ENCODE measurements around the gene EEF1G. TPM values are rescaled to one million over a fixed set of nuclear protein-coding genes. Genes with fewer than 3 reads are reported as not detected.
"Not testable (repeated sequence)": the region's sequence is repeated elsewhere in the genome, so short reads cannot be mapped to it uniquely, and the experiment has no call there.

EEF1G gene
- total RNA-seq, 4 donors from 2014 or later: 1,301 to 1,426 (median 1,363) TPM

GRCh38 chr11:62592146-62592815, 18.6 kb upstream of the EEF1G start:
- intact Hi-C loops (cut with DNase I; ENCODE audit: low total_unique reads): no loop called here

DNA sequence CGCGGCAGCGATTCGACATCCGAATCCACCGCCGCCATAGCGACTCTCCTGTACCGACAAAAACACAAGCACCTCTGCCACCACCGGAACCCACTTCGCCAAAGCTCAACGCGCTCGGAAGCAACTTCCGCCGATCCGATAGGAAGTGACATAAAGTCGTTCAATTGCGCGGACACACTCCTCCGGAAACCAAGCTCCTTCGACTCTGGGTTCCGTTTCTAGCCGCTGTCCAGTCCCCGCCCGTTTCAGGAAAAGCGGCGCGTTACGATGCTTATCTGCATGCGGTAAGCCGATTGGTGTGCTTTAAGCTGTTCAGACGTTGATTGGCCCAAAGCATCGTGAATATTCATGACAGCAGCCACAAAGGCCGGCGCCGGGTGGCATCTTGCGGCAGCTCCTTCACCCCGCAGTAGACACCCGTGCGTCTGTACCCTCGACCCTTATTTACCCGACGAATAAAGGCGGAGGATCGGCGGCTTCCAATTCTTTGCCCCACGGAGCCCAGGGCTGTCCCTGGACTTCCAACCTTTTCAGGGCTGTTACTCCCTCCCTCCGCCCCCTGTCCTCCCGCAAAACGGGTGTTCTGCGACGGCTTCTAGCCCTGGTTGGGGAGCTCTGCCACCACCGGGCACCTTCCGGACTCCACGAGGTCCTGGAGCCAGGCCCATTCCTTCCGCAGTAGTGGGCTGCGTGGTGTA, 17.9 kb upstream of the EEF1G start, which contains the start of gene TUT1:
TUT1 (minus strand) TSS at position 76 of the 698 bp plus-strand sequence; CDS start at position 38, 38 bp downstream.
- Histone ChIP-seq H3K4me3 (peak within 1 kb of the TSS; percentile 55 to 69), H3K4me1 (no peaks in the 10 kb centered on the region), H3K36me3 (no peaks in the 10 kb centered on the region), H3K27ac (peak within 1 kb of the TSS; percentile 88 to 91), H3K27me3 (no peaks in the 10 kb centered on the region), H3K9me3 (no peaks in the 10 kb centered on the region)
- intact Hi-C loops (cut with DNase I; ENCODE audit: low total_unique reads): no loop called here
- DNase-seq: peak; percentile 97
- TF ChIP-seq, protein P1, sequence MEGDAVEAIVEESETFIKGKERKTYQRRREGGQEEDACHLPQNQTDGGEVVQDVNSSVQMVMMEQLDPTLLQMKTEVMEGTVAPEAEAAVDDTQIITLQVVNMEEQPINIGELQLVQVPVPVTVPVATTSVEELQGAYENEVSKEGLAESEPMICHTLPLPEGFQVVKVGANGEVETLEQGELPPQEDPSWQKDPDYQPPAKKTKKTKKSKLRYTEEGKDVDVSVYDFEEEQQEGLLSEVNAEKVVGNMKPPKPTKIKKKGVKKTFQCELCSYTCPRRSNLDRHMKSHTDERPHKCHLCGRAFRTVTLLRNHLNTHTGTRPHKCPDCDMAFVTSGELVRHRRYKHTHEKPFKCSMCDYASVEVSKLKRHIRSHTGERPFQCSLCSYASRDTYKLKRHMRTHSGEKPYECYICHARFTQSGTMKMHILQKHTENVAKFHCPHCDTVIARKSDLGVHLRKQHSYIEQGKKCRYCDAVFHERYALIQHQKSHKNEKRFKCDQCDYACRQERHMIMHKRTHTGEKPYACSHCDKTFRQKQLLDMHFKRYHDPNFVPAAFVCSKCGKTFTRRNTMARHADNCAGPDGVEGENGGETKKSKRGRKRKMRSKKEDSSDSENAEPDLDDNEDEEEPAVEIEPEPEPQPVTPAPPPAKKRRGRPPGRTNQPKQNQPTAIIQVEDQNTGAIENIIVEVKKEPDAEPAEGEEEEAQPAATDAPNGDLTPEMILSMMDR (IDR thresholded peaks at IDR 0.05): peak in 2 of 4 experiments; percentile 32 to 35
- TF ChIP-seq POLR2A (IDR thresholded peaks at IDR 0.05): peak; percentile 82 to 90

More at GRCh38 chr11:62592146-62592815, 18.6 kb upstream of the EEF1G start:
- Histone ChIP-seq H3K4me3 (peak overlapping the region; percentile 37 to 69), H3K36me3 (no peaks in the 10 kb centered on the region), H3K27ac (peak overlapping the region; percentile 88 to 91), H3K9me3 (no peaks in the 10 kb centered on the region), H3K27me3 (no peaks in the 10 kb centered on the region), H3K4me1 (no peaks in the 10 kb centered on the region)
- TF ChIP-seq, protein P1 (IDR thresholded peaks at IDR 0.05): no peak
- TF ChIP-seq POLR2A (IDR thresholded peaks at IDR 0.05): no peak
- DNase-seq: no peak

GRCh38 chr11:62588966-62589637, 15.4 kb upstream of the EEF1G start:
- no peaks in the 10 kb centered on the region for H3K4me1 ChIP-seq
- H3K36me3 ChIP-seq: no peaks in the 10 kb centered on the region
- TF ChIP-seq, protein P1 (IDR thresholded peaks at IDR 0.05): no peak
- no peak for TF ChIP-seq POLR2A (IDR thresholded peaks at IDR 0.05)
- intact Hi-C loops (cut with DNase I; ENCODE audit: low total_unique reads): no loop called here
- no peak overlapping the region for H3K27ac ChIP-seq
- no peaks in the 10 kb centered on the region for H3K9me3 ChIP-seq
- H3K4me3 ChIP-seq: no peak overlapping the region
- H3K27me3 ChIP-seq: no peaks in the 10 kb centered on the region
- DNase-seq: no peak

DNA sequence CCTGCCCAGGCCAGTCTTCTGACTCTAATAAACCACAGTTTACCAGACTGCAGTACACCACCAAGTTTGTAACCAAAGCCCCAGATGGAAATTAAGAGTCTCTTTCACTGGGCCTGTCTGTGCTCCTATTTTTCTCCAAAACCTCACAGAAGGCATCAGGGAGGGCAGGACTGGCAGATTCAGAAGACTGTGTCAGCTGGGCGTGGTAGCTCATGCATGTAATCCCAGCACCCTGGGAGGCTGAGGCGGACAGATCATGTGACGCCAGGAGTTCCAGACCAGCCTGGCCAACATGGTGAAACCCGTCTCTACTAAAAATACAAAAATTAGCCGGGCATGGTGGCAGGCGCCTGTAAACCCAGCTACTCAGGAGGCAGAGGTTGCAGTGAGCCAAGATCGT, 11.7 kb upstream of the EEF1G start:
- H3K4me3 ChIP-seq; H3K36me3 ChIP-seq; H3K27ac ChIP-seq; H3K27me3 ChIP-seq; DNase-seq; H3K4me1 ChIP-seq; intact Hi-C loops (cut with DNase I; ENCODE audit: low total_unique reads); H3K9me3 ChIP-seq: not testable (repeated sequence)

DNA sequence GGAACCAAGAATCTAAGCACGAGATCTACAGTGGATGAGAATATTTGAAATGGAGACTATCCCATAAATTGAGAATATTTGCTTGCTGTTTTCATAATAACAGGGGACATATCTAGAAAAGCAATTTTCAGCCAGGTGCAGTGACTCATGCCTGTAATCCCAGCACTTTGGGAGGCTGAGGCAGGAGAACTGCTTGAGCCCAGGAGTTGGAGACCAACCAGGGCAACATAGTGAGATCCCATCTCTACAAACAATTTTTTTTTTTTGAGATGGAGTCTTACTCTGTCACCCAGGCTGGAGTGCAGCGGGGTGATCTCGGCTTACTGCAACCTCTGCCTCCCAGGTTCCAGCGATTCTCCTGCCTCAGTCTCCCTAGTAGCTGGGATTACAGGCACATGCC, 8.0 kb upstream of the EEF1G start:
- H3K27ac ChIP-seq; DNase-seq; H3K4me1 ChIP-seq; H3K9me3 ChIP-seq; intact Hi-C loops (cut with DNase I; ENCODE audit: low total_unique reads); H3K27me3 ChIP-seq; H3K36me3 ChIP-seq; H3K4me3 ChIP-seq: not testable (repeated sequence)

All from uterus (tissue), 4 donors.